ENCODE results near the gene DTNB.

Gene DTNB

GRCh38 chr2:25473758-25474340 is 199.5 kb downstream of the DTNB start:
- Histone ChIP-seq H3K9me3 (ENCODE audit: control insufficient read depth, low read length) (no peaks in the 10 kb centered on the region), H3K4me1 (ENCODE audit: control insufficient read depth, insufficient read depth, low read length, poor library complexity, severe bottlenecking) (no peaks in the 10 kb centered on the region), H3K4me3 (ENCODE audit: extremely low read depth, insufficient read depth, low read length, poor library complexity, severe bottlenecking) (no peak overlapping the region), H3K36me3 (ENCODE audit: control insufficient read depth, insufficient read depth, low read length) (no peaks in the 10 kb centered on the region), H3K27ac (ENCODE audit: low read depth, low read length, severe bottlenecking) (no peak overlapping the region)
- WGBS, 2 experiments (ENCODE audit: insufficient coverage in 2 of 2): 92 to 95% methylated on average over 7 of the region's 12 CpGs

- H3K4me3 ChIP-seq (ENCODE audit: extremely low read depth, insufficient read depth, low read length, poor library complexity, severe bottlenecking): no peak overlapping the region
- no peaks in the 10 kb centered on the region for H3K9me3 ChIP-seq (ENCODE audit: control insufficient read depth, low read length)
- H3K27ac ChIP-seq (ENCODE audit: low read depth, low read length, severe bottlenecking): no peak overlapping the region
- H3K4me1 ChIP-seq (ENCODE audit: control insufficient read depth, insufficient read depth, low read length, poor library complexity, severe bottlenecking): no peaks in the 10 kb centered on the region
- WGBS, 2 experiments (ENCODE audit: insufficient coverage in 2 of 2): 80 to 86% methylated on average over 1 of the region's 1 CpG
- H3K36me3 ChIP-seq (ENCODE audit: control insufficient read depth, insufficient read depth, low read length): no peaks in the 10 kb centered on the region
These were observed 200.2 kb downstream of the DTNB start for GRCh38 chr2:25473131-25473530.

- no peak overlapping the region for H3K4me3 ChIP-seq (ENCODE audit: extremely low read depth, insufficient read depth, low read length, poor library complexity, severe bottlenecking)
- no peaks in the 10 kb centered on the region for H3K4me1 ChIP-seq (ENCODE audit: control insufficient read depth, insufficient read depth, low read length, poor library complexity, severe bottlenecking)
- H3K36me3 ChIP-seq (ENCODE audit: control insufficient read depth, insufficient read depth, low read length): no peaks in the 10 kb centered on the region
- H3K27ac ChIP-seq (ENCODE audit: low read depth, low read length, severe bottlenecking): no peak overlapping the region
- no peaks in the 10 kb centered on the region for H3K9me3 ChIP-seq (ENCODE audit: control insufficient read depth, low read length)
- WGBS, 2 experiments (ENCODE audit: insufficient coverage in 2 of 2): 92 to 100% methylated on average over 2 of the region's 3 CpGs
These were observed 202.6 kb downstream of the DTNB start for GRCh38 chr2:25470806-25471205.

DNA sequence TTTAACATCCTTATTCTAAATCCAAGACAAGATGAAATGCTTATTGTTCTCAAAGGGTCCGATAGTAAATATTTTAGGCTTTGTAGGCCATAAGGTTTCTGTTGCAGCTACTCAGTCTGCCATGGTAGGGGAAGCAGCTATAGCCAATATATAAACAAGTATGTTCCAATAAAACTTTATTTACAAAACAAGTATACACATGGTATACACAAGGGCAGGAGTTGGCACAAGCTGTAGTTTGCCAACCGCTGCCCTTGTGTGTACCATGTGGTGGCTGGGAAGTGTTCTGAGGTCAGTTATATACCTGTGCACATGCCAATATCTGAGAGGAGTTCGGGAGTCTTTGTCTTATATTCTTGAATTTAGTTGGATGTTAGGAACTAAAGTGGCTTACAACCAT is 205.6 kb downstream of the DTNB start:
- no peak overlapping the region for H3K4me3 ChIP-seq (ENCODE audit: extremely low read depth, insufficient read depth, low read length, poor library complexity, severe bottlenecking)
- 100% methylated on average over 1 to 2 of the region's 3 CpGs for WGBS, 2 experiments (ENCODE audit: insufficient coverage in 2 of 2)
- H3K9me3 ChIP-seq (ENCODE audit: control insufficient read depth, low read length): no peaks in the 10 kb centered on the region
- no peaks in the 10 kb centered on the region for H3K4me1 ChIP-seq (ENCODE audit: control insufficient read depth, insufficient read depth, low read length, poor library complexity, severe bottlenecking)
- H3K36me3 ChIP-seq (ENCODE audit: control insufficient read depth, insufficient read depth, low read length): no peaks in the 10 kb centered on the region
- H3K27ac ChIP-seq (ENCODE audit: low read depth, low read length, severe bottlenecking): no peak overlapping the region

GRCh38 chr2:25462021-25462420 is 211.4 kb downstream of the DTNB start:
- WGBS, 2 experiments (ENCODE audit: insufficient coverage in 2 of 2): 89 to 97% methylated on average over 6 of the region's 6 CpGs
- Histone ChIP-seq H3K27ac (ENCODE audit: low read depth, low read length, severe bottlenecking) (no peak overlapping the region), H3K4me1 (ENCODE audit: control insufficient read depth, insufficient read depth, low read length, poor library complexity, severe bottlenecking) (no peaks in the 10 kb centered on the region), H3K9me3 (ENCODE audit: control insufficient read depth, low read length) (no peaks in the 10 kb centered on the region), H3K4me3 (ENCODE audit: extremely low read depth, insufficient read depth, low read length, poor library complexity, severe bottlenecking) (no peak overlapping the region), H3K36me3 (ENCODE audit: control insufficient read depth, insufficient read depth, low read length) (no peaks in the 10 kb centered on the region)

DNA sequence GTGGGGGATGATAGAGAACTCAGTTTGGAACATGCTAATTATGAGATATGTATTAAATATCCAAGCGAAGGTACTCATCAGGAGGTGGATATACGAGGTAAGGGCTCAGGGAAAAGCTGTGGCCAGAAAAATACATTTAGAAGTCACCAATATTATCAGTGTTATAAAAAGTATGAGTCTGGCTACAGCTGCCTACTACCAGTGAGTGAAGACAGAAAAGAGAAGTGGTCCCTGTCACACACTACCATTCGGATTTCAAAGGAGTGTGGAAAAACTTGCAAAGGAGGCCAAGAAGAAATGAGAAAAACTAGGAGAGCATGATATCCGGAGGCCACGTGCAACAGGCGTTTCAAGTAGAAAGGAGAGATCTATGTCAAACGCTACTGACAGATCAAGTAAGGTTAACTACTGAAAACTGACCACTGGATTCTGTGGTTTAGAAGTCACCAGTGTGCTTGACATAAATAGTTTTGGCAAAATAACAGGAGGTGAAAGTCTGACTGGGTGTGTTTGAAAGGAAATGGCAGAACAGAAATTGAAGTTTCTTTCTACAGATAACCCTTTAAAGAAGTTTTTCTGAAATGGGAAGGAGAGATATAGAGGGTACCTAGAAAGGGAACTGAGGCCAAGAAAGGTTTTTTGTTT is 213.0 kb downstream of the DTNB start:
- H3K9me3 ChIP-seq (ENCODE audit: control insufficient read depth, low read length): no peaks in the 10 kb centered on the region
- no peaks in the 10 kb centered on the region for H3K4me1 ChIP-seq (ENCODE audit: control insufficient read depth, insufficient read depth, low read length, poor library complexity, severe bottlenecking)
- no peak overlapping the region for H3K4me3 ChIP-seq (ENCODE audit: extremely low read depth, insufficient read depth, low read length, poor library complexity, severe bottlenecking)
- H3K27ac ChIP-seq (ENCODE audit: low read depth, low read length, severe bottlenecking): no peak overlapping the region
- 93 to 97% methylated on average over 6 to 7 of the region's 7 CpGs for WGBS, 2 experiments (ENCODE audit: insufficient coverage in 2 of 2)
- H3K36me3 ChIP-seq (ENCODE audit: control insufficient read depth, insufficient read depth, low read length): no peaks in the 10 kb centered on the region

DNA sequence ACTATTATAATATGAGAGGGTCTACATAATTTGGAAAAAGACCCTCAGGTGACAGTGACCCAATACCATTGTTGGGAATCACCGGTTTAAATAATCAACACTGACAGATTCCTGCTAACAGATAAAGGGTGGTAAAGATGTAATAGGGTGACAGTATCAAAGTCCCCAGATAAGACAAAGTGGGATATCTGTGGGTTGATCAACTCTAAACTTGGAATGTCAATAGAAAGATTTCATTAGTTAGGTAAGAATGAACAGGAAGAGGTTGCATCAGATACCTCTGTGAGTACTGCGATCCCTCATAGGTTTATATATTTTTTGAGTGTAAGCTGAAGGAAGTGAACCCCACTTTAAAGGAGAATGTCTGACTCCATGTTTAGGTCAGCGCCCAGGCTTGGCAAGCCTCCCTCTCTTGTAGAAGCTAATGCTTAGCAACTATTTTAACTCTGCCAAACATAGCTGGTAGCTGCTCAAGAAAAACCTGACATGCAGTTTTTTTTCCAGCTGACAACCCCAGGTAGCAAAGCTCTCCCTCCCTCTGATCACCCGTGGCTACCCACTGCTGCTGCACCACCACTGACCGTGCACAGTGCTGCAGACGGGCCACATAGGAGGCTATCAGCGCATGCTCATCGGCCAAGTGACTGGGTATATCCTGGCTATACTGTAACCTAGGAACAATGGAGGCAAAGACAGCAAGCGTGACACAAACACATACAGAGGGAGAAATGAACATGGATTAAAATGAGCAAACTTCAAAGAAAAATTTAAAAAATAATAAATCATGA is 218.4 kb downstream of the DTNB start:
- Histone ChIP-seq H3K4me1 (ENCODE audit: control insufficient read depth, insufficient read depth, low read length, poor library complexity, severe bottlenecking) (no peaks in the 10 kb centered on the region), H3K27ac (ENCODE audit: low read depth, low read length, severe bottlenecking) (no peak overlapping the region), H3K9me3 (ENCODE audit: control insufficient read depth, low read length) (no peaks in the 10 kb centered on the region), H3K36me3 (ENCODE audit: control insufficient read depth, insufficient read depth, low read length) (no peaks in the 10 kb centered on the region), H3K4me3 (ENCODE audit: extremely low read depth, insufficient read depth, low read length, poor library complexity, severe bottlenecking) (no peak overlapping the region)
- 88 to 94% methylated on average over 5 to 7 of the region's 9 CpGs for WGBS, 2 experiments (ENCODE audit: insufficient coverage in 2 of 2)

DNA sequence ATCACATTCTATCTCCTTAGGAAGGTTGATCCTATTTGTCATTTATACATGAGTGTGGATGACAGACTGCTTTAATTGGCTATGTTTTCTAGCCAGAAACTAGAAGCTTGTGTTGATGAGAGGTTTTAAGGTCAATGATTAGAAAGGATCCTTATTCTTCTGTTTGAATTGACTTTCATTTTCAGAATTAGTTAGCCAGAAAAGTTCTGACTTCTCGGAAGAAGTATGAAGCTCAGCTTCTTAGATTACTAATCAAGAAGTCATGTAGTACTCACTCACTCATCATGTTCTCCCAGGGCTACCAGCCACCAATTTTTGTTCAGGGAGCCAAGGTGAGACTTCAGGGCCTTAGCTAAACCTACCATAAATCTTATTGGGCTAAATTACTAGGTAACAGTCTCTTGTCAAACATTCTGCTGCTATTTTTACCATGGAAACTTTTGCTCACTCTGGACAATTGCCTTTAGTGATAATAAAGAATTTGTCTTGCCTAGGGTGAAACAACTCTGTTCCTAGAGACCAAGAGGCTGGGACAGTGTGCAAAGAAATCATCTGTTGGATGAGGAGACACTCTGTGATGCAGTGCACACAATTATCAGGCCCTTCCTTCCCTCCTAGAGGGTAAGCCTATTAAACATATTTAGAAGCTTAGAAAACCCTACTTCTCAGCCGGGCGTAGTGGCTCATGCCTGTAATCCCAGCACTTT is 220.0 kb downstream of the DTNB start:
- H3K9me3 ChIP-seq (ENCODE audit: control insufficient read depth, low read length): no peaks in the 10 kb centered on the region
- 83 to 92% methylated on average over 2 to 3 of the region's 3 CpGs for WGBS, 2 experiments (ENCODE audit: insufficient coverage in 2 of 2)
- no peaks in the 10 kb centered on the region for H3K4me1 ChIP-seq (ENCODE audit: control insufficient read depth, insufficient read depth, low read length, poor library complexity, severe bottlenecking)
- H3K36me3 ChIP-seq (ENCODE audit: control insufficient read depth, insufficient read depth, low read length): no peaks in the 10 kb centered on the region
- H3K27ac ChIP-seq (ENCODE audit: low read depth, low read length, severe bottlenecking): no peak overlapping the region
- no peak overlapping the region for H3K4me3 ChIP-seq (ENCODE audit: extremely low read depth, insufficient read depth, low read length, poor library complexity, severe bottlenecking)

DNA sequence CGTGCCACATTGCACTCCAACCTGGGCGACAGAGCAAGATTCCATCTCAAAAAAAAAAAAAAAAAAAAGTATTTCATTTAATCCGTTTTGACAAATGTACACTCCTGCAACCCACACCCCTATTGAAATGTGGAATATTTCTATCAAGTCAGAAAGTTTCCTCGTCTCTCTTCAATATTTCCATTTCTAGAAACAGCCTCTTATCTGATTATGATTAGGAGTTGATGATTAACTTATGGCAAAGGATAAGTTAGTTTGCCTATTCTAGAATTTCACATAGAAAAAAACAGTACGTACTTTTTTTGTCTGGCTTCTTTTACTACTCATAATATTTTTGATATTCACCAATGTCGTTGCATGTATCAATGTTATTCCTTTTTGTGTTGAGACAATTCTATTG is 224.6 kb downstream of the DTNB start:
- no peaks in the 10 kb centered on the region for H3K9me3 ChIP-seq (ENCODE audit: control insufficient read depth, low read length)
- H3K36me3 ChIP-seq (ENCODE audit: control insufficient read depth, insufficient read depth, low read length): no peaks in the 10 kb centered on the region
- no peak overlapping the region for H3K27ac ChIP-seq (ENCODE audit: low read depth, low read length, severe bottlenecking)
- no peaks in the 10 kb centered on the region for H3K4me1 ChIP-seq (ENCODE audit: control insufficient read depth, insufficient read depth, low read length, poor library complexity, severe bottlenecking)
- WGBS, 2 experiments (ENCODE audit: insufficient coverage in 2 of 2): no CpG with 5 or more reads among the region's 6 CpGs
- no peak overlapping the region for H3K4me3 ChIP-seq (ENCODE audit: extremely low read depth, insufficient read depth, low read length, poor library complexity, severe bottlenecking)

DNA sequence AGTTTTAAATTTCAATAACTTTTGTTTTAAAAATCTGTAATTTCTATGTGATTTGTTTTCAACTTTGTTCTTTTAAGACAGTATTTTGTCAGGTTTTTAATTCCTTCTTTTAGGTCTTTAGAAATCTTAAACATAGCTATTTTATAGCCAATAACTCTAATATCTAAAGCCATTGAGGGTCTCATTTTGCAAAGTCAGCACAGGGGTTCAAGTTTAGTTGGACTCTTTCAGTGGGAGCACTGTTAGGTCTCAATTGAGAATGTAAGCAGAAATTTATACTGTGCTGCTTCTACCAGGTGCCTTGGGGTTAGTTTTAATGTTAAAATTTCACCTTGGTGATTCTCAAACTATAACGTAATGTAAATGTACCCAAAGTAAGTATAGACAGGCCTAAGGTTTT is 226.4 kb downstream of the DTNB start:
- no CpG with 5 or more reads among the region's 1 CpG for WGBS, 2 experiments (ENCODE audit: insufficient coverage in 2 of 2)
- no peaks in the 10 kb centered on the region for H3K9me3 ChIP-seq (ENCODE audit: control insufficient read depth, low read length)
- no peaks in the 10 kb centered on the region for H3K36me3 ChIP-seq (ENCODE audit: control insufficient read depth, insufficient read depth, low read length)
- H3K27ac ChIP-seq (ENCODE audit: low read depth, low read length, severe bottlenecking): no peak overlapping the region
- no peaks in the 10 kb centered on the region for H3K4me1 ChIP-seq (ENCODE audit: control insufficient read depth, insufficient read depth, low read length, poor library complexity, severe bottlenecking)
- no peak overlapping the region for H3K4me3 ChIP-seq (ENCODE audit: extremely low read depth, insufficient read depth, low read length, poor library complexity, severe bottlenecking)
